ENCODE measurements around the gene NTM. TPM values are rescaled to one million over a fixed set of nuclear protein-coding genes. Genes with fewer than 3 reads are reported as not detected.

NTM gene
- total RNA-seq, 4 donors from 2014 or later: 1.4 to 5.7 TPM; not detected in 2

GRCh38 chr11:131969261-131969660 is 598.8 kb downstream of the NTM start:
- no peak overlapping the region for H3K4me3 ChIP-seq
- H3K9me3 ChIP-seq: no peaks in the 10 kb centered on the region
- intact Hi-C loops (cut with DNase I; ENCODE audit: low total_unique reads): no loop called here

GRCh38 chr11:131973061-131973460 is 602.6 kb downstream of the NTM start:
- H3K27ac ChIP-seq: no peak overlapping the region
- no peaks in the 10 kb centered on the region for H3K36me3 ChIP-seq
- intact Hi-C loops (cut with DNase I; ENCODE audit: low total_unique reads): no loop called here
- H3K27me3 ChIP-seq: no peaks in the 10 kb centered on the region
- no peak for TF ChIP-seq CTCF (IDR thresholded peaks at IDR 0.05)
- TF ChIP-seq POLR2A (IDR thresholded peaks at IDR 0.05): no peak
- DNase-seq: no peak
- no peak overlapping the region for H3K4me3 ChIP-seq
- no peaks in the 10 kb centered on the region for H3K4me1 ChIP-seq
- no peaks in the 10 kb centered on the region for H3K9me3 ChIP-seq

More at GRCh38 chr11:131969261-131969660, 598.8 kb downstream of the NTM start:
- TF ChIP-seq POLR2A (IDR thresholded peaks at IDR 0.05) (no peak), CTCF (IDR thresholded peaks at IDR 0.05) (no peak)
- Histone ChIP-seq H3K27ac (no peak overlapping the region), H3K4me1 (no peaks in the 10 kb centered on the region), H3K27me3 (no peaks in the 10 kb centered on the region), H3K36me3 (no peaks in the 10 kb centered on the region)
- DNase-seq: no peak

- no peaks in the 10 kb centered on the region for H3K36me3 ChIP-seq
- H3K9me3 ChIP-seq: no peaks in the 10 kb centered on the region
- no peaks in the 10 kb centered on the region for H3K4me1 ChIP-seq
- intact Hi-C loops (cut with DNase I; ENCODE audit: low total_unique reads): no loop called here
- no peak overlapping the region for H3K4me3 ChIP-seq
- TF ChIP-seq CTCF (IDR thresholded peaks at IDR 0.05) (no peak), POLR2A (IDR thresholded peaks at IDR 0.05) (no peak)
- no peak for DNase-seq
- no peak overlapping the region for H3K27ac ChIP-seq
- peaks cover 0 to 1% of the 10 kb centered on the region in 2 donors for H3K27me3 ChIP-seq
Measured at GRCh38 chr11:131975619-131976018, 605.2 kb downstream of the NTM start.

GRCh38 chr11:131976021-131976420 is 605.6 kb downstream of the NTM start:
- H3K27me3 ChIP-seq: peaks cover 0 to 5% of the 10 kb centered on the region in 2 donors
- no peak overlapping the region for H3K4me3 ChIP-seq
- H3K4me1 ChIP-seq: no peaks in the 10 kb centered on the region
- no peaks in the 10 kb centered on the region for H3K9me3 ChIP-seq
- no peaks in the 10 kb centered on the region for H3K36me3 ChIP-seq
- DNase-seq: no peak
- no peak for TF ChIP-seq POLR2A (IDR thresholded peaks at IDR 0.05)
- no peak for TF ChIP-seq CTCF (IDR thresholded peaks at IDR 0.05)
- no peak overlapping the region for H3K27ac ChIP-seq
- intact Hi-C loops (cut with DNase I; ENCODE audit: low total_unique reads): no loop called here

- Histone ChIP-seq H3K4me1 (no peaks in the 10 kb centered on the region), H3K27me3 (peaks cover 0 to 8% of the 10 kb centered on the region in 2 donors), H3K9me3 (no peaks in the 10 kb centered on the region), H3K4me3 (no peak overlapping the region), H3K27ac (no peak overlapping the region), H3K36me3 (no peaks in the 10 kb centered on the region)
- DNase-seq: no peak
- TF ChIP-seq POLR2A (IDR thresholded peaks at IDR 0.05): no peak
- no peak for TF ChIP-seq CTCF (IDR thresholded peaks at IDR 0.05)
- intact Hi-C loops (cut with DNase I; ENCODE audit: low total_unique reads): no loop called here
Measured at GRCh38 chr11:131977231-131977630, 606.8 kb downstream of the NTM start.

Measured in uterus (tissue), 4 donors.